GM21576 (cell line): ENCODE measurements around the gene PSMB1.
"Not testable (repeated sequence)": the region's sequence is repeated elsewhere in the genome, so short reads cannot be mapped to it uniquely, and the experiment has no call there.

ENCODE experiments used
- ATAC-seq: cut with Tn5 transposase; IDR thresholded peaks from one replicate; pipeline ENCODE4 v1.9.1; 2021; ENCODE audit warnings: mild to moderate bottlenecking, moderate library complexity; ENCODE audit not compliant: unreplicated experiment

Gene PSMB1

DNA sequence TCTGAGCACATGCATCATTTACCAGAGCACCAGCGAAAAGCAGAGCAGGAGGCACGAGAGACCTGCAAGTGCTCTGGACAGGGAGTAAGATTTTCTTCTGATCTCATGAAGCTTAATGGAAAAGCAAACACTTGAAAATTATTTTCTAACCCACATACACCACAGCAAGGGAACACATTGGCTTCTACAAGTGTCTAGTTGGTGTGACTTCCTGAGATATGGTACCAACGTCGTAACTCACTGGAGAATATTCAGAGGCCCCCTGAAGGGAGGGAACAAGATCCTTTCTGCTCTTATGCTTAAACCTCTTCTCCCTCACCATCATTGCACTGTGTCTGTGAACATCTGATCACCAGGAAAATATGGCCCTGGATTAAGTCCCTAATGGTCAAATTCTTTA, 48.6 kb downstream of the PSMB1 start:
- ATAC-seq, result no peak

DNA sequence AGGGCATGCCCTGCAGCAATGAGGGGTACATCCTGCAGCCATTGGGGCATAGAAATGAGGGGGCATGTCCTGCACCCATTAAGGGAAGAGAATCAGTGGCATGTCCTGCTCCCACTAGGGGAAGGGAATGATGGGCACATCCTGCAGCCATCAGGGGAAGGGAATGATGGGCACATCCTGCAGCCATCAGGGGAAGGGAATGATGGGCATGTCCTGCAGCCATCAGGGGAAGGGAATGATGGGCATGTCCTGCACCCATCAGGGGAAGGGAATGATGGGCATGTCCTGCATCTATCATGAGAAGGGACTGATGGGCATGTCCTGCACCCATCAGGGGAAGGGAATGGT, 49.7 kb downstream of the PSMB1 start:
- no peak for ATAC-seq

DNA sequence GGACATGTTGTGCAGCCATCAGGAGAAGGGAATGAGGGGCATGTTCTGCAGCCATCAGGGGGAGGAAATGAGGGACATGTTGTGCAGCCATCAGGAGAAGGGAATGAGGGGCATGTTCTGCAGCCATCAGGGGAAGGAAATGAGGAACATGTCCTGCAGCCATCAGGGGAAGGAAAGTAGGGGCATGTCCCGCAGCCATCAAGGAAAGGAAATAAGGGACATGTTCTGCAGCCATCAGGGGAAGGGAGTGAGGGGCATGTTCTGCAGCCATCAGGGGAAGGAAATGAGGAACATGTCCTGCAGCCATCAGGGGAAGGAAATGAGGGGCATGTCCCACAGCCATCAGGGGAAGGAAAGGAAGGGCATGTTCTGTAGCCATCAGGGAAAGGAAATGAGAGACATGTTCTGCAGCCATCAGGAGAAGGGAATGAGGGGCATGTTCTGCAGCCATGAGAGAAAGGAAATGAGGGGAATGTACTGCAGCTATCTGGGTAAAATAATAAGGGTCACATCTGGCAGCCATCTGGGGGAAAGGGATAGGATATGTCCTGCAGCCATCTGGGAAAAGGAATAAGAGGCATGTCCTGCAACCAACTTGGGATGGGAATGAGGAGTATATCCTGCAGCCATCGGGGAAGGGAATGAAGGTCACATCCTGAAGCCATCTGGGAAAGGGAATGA, 50.2 kb downstream of the PSMB1 start:
- not testable (repeated sequence) for ATAC-seq

DNA sequence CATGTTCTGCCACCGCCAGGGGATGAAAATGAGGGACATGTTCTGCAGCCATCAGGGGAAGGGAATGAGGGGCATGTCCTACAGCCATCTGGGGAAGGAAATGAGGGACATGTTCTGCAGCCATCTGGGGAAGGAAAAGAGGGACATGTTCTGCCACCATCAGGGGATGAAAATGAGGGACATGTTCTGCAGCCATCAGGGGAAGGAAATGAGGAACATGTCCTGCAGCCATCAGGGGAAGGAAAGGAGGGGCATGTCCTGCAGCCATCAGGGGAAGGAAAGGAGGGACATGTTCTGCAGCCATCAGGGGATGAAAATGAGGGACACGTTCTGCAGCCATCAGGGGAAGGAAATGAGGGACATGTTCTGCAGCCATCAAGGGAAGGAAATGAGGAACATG, 50.8 kb downstream of the PSMB1 start:
- ATAC-seq, result not testable (repeated sequence)

DNA sequence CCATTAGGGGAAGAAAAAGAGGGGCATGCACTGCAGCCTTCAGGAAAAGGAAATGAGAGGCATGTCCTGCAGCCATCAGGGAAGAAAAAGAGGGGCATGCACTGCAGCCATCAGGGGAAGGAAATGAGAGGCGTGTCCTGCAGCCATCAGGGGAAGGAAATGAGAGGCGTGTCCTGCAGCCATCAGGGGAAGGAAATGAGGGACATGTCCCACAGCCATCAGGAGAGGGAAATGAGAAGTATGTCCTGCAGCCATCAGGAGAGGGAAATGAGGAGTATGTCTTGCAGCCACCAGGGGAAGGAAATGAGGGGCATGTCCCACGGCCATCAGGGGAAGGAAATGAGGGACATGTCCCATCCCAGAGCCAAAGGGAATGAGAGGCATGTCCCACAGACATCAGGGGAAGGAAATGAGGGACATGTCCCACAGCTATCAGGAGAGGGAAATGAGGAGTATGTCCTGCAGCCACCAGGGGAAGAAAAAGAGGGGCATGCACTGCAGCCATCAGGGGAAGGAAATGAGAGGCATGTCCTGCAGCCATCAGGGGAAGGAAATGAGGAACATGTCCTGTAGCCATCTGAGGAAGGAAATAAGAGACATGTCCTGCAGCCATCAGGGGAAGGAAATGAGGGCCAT, 52.0 kb downstream of the PSMB1 start:
- ATAC-seq, result no peak

DNA sequence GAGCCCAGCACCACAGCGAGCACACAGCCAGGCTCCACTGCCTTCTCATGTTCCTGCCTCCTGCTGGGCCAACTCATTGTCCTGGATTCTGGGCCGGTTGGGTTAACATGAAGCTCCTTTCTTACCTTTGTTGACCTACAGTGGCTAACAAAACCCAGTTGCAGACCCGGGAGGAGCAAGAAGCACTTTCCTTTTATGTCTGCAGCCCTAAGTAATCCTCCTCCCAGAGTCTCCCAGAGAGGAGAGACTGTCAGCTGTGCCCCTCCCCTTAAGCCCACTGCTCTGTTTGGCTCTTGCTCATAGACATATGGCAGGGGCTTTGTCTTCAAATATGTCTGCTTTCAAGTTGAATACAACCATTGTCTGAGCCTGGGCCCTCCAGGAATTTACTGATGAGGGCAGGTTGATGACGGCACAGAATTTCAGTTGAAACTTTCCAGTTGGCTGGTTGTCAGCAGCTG, 55.2 kb downstream of the PSMB1 start:
- no peak for ATAC-seq

DNA sequence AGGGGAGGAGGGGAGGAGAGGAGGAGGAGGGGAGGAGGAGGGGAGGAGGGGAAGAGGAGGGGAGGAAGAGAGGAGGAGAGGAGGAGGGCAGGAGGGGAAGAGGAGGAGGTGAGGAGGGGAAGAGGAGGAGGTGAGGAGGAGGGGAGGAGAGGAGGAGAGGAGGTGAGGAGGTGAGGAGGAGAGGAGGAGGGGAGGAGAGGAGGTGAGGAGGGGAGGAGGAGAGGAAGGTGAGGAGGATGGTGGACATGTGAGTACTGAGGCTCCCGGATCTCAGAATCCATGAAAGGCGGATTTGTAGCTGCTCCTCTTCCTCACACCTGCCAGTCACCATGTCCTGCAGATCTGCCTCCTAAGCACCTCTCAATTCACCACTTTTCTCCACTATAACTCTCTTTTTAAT, 59.8 kb downstream of the PSMB1 start:
- no peak for ATAC-seq

DNA sequence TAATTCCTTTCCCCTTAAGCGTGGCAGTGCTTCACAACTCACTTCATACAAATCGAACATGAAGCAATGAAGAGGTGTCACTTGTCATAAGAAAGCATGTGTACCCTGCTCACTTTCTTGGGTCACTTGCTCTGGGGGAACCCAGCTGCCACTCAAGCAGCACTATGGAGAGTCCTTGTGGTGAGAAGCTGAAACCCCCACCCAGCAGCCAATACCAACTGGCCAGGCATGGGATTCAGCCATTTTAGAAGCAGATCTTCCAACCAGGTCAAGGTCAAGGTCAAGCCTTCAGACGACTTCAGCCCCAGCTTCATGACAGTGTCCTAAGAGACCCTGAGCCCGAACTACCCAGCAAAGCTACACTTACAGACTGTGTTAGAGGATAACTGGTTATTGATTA, 62.8 kb downstream of the PSMB1 start:
- ATAC-seq, result no peak

DNA sequence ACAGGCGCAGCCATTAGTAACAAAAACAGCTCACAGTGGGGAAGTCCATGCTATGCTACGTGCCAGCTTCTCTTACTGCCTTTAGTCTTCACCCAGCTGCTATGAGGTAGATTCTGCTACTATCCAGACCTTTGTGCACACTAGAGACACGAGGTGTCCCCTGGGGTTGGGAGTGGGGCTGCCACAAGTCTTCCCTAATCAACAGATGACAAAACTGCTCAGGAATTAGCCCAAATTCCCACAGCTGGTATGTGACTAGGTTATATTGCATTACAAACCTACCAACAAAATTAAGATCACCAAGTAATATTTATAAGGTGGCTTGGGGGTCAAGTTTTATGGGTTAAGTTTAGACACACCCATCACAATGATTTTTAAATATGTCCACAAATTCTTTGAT, 63.3 kb downstream of the PSMB1 start:
- ATAC-seq, result no peak

DNA sequence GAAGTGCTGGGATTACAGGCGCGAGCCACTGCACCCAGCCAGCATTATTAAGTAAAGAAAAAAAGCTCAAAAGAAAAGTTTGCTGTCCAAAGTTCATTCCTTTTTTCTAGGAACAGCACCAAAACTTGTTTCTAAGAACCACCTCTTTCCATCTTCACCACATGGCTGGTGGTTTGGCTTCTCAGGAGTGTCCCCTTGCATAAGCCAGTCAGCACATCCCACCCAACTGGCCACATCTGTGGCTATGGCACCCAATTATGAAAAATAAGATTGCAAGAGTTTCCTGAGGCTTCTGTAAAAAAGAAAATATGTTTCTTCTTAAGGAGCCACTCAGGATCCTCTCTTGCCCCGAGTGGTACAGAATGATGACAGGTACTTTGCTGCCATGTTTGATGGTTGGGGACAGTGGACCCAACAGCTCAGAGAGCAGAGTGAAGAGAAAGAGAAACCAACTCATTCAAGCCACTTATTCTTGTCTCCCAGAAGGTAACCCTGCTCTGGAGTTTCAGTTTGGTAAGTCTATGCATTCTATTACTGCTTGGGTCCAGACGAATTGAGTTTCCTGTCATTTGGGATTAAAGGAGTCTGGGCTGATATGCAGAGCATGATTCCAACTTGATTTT, 65.3 kb downstream of the PSMB1 start:
- no peak for ATAC-seq

DNA sequence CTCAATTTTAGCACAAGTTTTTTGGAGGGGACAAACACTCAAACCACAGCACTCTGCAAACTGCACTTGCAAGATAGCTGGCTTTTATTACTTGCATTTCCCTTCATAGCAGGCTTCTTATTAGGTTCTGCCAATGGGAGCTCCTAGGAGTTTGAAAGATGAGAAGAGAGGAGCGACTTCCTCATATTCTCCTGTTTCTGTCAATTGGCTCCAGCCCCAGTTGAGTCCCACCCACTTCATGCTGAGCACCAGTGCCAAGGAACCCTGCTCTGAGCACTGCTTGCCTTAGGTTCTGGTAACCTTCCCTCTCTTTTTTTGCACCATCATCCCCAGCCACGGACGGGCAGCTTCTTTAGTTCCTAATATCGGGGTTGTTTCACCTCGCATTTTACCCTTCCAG, 67.9 kb downstream of the PSMB1 start:
- no peak for ATAC-seq
